Measurements from ENCODE around the gene ST8SIA2.

ST8SIA2 gene, protein sequence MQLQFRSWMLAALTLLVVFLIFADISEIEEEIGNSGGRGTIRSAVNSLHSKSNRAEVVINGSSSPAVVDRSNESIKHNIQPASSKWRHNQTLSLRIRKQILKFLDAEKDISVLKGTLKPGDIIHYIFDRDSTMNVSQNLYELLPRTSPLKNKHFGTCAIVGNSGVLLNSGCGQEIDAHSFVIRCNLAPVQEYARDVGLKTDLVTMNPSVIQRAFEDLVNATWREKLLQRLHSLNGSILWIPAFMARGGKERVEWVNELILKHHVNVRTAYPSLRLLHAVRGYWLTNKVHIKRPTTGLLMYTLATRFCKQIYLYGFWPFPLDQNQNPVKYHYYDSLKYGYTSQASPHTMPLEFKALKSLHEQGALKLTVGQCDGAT

DNA sequence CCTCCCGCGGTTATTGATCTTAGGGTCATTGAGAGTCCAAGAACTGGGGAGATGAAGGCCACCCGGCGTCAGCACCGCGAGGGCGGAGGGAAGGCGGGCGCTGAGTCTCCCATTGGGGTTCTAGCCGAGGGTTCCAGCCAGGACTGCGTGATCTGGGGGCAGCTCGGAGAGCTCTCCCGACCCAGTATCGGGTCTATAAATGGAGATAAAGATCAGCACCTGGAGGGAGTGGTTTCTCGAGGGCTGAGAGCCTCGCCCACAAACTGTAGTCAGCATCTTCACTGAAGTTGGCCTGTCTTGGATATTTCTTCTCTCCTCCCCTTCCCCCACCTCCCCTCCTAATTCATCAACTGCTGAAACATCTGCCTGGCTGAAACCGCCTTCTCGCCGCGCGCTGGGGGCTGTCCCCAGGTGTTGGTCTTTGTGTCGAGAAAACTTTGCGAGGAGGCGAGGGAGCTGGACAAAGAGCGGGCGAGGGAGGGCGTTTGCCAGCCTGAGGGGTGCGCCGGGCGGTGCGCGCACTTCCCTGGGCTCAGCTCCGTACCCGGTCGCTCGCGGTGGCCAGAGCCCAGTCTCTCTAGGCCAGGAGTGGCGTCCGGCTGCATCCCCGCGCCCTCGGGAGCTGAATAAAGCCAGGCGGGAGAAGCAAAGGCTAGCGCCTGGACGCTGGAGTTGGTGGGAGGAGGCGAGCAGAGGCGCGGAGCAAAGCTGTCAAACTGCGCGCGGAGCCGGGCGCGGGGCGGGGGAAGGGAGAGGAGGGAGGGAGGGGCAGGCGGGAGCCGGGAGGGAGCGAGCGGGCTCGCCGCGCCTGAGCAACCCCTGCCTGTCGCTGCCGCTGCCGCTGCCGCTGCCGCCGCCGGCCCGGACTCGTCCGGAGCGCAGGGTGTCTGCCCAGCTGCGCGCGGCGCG lies at the start of gene ST8SIA2:
ST8SIA2 (plus strand) TSS at position 811 of the 909 bp plus-strand sequence. CDS start 184 bp downstream, outside the sequence.
- no peak for DNase-seq (ENCODE audit: low read depth, low spot score)

DNA sequence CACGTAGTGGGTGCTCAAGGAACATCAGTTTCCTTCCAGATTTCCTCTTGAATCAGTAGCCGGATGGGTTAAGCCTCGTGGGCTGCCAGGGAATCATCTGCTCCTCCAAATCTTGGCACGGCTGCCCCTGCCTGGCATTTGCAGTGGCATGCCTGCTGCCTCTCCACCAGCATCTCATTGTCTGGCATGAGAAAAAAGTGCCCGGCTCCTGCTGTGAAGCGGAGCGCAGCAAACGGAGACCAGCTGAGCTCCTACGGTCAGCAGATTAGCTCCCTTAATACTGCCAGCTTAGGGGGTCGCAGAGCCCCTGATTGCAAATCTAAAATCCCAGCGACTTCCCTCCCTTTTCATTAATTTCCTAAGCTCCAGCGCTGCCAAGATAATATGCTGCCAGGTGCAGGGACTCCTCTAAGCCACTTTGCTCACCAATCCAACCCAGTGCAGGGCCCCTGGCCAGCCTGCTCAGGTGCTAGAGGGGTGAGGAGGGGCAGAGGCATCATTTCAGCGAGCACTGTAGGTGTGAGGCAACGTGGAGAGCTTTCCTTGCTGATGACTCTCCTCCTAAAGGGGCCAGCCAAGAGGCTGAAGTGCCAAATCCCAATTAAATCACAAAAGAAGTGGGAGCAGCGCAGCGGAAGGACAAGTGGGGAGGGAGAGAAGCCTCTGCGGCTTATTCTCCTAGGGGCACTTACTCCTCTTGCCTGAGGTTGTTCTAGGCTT lies 49.6 kb upstream of the ST8SIA2 start:
- no peak for DNase-seq (ENCODE audit: low read depth, low spot score)

DNA sequence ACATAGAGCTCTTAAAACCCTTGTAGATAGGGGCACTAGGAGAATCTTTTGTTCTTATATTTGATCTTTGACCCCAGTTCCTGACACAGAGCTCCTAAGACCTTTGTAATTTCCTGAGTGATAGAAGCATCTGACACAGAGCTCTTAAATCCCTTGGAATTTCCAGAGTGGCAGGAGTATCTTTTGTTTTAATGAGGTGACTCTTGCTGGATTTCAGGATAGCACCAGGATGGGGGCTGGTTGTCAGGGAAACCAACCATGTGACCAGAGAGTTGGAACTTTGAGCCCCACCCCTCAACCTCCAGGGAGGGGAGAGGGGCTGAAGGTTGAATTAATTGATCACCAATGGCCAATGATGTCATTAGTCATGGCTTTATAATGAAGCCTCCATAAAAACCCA lies 47.6 kb upstream of the ST8SIA2 start:
- no peak for DNase-seq (ENCODE audit: low read depth, low spot score)

DNA sequence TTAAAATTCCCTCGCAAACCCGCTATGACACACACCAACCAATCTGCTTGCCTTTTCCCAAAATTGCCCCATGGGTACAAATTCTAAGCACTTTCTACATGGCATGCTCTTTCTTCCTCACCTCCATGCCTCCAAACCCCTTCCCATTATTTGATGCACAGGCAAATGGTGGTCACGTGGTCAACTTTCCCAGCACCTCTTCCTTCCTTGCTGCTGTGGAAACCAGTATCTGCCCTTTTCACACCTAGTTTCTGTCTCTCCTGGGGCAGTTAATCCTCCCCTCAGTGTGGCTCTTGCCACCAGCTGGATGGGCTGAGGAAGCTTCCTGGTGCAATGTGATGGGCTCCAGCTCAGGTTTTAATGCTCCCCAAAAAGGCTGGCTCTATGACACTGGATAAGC lies 38.4 kb upstream of the ST8SIA2 start:
- no peak for DNase-seq (ENCODE audit: low read depth, low spot score)

DNA sequence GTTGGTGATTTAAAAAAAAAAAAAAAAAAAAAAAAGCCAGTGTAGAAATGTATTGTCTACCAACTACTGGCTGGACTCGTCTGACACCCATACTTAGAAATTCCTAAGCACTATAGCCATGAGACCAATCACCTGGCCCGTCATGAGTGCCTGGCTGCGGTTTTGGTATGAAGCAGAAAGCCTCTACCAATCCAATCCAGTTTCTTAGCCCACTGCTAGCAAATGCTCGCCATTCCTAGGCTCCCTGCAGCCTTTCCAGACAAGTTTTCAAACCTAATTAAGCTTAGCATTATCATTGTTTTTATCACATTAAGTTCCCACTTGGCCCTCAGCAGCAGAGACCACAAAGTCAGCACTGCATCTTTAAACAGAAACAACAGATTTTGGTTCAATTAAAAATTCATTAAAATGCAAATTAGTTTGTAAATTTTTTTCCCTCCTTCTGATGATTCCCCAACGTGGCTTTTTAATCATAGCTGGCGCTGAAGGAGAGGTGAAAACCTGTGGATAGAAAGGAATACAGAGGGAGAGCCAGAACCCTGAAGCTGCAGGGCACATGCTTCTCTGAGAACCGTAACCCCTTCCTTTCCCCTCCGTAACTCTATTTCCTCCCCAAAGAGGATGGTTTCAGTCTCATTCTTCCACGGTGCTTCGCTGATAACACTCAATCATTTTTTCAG lies 32.2 kb upstream of the ST8SIA2 start:
- DNase-seq (ENCODE audit: low read depth, low spot score): no peak

DNA sequence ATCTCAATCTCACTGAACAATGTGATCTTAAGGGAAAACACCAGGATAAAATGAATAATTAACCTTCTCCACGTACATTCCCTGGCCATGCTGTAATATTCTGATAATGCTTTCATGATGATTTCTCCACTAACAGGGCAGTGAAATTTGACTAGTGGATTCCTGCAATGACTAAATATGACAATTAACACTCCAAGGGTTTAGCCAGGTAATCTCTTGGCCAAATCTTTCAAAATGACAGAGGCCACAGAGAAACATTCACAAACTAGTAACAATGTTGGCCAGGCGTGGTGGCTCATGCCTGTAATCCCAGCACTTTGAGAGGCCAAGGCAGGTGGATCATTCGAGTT lies 31.7 kb upstream of the ST8SIA2 start:
- no peak for DNase-seq (ENCODE audit: low read depth, low spot score)

DNA sequence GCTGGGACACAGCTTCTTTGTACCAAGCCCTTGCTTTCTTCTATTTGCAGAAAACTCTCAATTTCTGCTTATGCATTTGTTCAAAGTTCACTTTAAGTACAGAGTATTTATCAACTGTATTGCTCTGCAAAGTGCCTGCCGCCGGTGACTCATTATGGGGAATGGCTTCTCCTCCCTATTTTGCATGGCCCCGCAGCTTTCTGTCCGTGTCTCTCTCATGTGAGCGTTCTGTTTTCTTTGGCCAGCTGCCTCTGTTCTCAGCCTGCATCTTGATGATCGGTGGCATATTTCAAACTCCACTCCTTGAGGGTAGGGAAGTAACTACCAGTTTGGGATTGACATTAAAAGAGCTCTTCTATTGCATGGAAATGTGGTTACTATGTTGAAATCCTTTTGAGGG lies 28.6 kb upstream of the ST8SIA2 start:
- no peak for DNase-seq (ENCODE audit: low read depth, low spot score)

DNA sequence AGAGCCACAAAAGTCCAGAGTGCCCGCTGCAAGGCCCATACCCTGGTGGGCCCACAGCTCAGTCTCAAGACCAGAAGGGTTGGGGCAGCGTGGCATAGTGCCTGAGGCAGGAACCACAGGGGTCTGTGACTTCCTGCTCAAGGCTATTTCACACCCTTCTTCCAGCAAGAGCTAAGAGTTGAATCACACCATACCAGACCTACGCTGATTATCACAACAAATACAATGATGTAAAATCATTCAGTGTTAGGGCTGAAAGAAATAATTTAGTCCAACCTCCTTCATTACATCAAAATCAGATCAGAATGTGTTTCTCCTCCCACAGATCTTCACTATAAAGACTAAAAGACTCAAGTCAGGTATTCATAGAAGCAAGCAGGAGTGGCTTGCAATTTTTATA lies 27.8 kb upstream of the ST8SIA2 start:
- no peak for DNase-seq (ENCODE audit: low read depth, low spot score)

DNA sequence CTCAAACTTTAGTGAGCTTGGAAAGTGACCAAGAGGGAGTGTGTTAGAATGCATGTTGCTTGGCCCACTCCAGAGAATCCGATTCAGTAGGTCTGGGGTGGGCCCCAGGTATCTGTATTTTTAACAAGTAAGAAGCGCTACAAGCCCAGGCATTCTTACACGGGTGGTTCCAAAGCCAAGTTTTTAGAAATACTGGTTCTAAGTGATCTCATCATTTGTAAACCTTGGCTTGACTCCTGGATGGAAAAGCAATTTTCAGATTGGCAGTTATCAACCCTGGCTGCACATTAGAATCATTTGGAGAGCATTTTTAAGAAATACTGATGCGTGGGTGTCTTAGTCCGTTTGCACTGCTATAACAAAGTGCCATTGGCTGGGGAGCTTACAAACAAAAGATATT lies 27.3 kb upstream of the ST8SIA2 start:
- DNase-seq (ENCODE audit: low read depth, low spot score): no peak

DNA sequence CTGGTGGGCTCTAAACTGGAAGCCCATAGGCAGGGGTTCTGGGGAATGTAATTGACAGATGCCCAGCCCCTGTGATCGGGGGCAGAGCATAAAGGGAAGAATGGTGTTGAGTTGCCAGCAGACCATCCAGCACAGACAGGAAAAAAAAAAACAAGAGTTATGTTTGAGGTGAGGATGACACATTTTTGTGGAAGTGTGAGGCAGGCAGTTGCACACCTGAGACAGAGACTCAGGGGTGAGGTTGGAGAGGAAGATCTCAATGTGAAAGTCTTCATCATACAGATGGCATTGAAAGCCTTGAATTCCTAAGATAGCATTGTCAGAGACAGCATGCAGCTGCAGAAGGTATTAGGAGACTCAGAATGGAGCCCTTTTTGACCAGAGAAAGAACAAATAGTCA lies 18.6 kb upstream of the ST8SIA2 start:
- no peak for DNase-seq (ENCODE audit: low read depth, low spot score)

DNA sequence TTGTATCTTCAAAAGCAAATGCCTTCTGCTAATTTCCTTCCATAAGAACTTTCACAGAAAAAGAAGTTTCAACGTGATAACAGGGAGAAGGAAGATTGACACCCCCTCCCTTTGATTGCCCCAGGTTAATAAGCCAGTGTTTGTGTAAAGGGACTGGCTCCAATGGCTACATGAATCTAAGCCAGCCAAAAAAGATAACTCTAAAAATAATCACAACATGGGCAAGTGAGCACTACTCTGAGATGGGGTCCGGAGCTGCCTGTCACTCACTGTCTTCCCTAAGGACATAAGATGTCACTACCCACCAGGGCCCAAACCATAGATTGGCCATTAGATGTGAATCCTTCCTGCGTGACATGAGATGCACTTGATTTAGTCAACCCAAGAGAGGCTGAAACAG lies 17.6 kb upstream of the ST8SIA2 start:
- DNase-seq (ENCODE audit: low read depth, low spot score): no peak

DNA sequence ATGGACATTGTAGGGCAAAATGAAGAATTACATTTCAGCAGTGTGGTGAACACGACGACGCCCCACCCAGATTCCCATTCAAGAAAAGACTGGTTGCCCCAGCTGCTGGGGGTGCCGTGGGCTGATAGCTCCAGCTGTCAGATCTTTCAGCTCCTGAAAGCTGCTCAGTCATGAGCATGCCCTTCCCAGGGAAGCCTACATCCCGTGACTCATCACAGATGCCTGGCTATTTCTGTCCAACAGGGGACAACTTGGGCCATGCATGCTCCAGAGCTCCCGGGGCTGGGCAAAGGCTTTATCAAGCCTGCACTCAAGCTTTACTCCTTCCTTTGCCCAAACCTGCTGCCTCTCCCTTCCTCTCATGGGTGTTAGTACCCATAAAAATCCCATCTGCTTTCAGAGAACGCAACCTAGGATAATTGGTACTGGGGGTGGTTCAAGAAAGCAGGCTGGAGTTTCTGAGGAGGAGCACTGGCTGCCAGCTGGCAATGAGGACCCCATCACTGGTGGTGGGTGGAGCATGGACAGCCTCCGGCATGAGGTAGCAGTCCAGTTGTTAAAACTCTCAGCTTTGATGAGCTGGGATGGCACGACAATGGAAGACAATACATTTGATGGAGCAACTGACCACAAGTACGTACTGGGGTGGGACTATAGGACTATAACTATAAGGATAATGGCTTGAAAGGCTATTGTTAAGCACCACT lies 16.4 kb upstream of the ST8SIA2 start:
- no peak for DNase-seq (ENCODE audit: low read depth, low spot score)

DNA sequence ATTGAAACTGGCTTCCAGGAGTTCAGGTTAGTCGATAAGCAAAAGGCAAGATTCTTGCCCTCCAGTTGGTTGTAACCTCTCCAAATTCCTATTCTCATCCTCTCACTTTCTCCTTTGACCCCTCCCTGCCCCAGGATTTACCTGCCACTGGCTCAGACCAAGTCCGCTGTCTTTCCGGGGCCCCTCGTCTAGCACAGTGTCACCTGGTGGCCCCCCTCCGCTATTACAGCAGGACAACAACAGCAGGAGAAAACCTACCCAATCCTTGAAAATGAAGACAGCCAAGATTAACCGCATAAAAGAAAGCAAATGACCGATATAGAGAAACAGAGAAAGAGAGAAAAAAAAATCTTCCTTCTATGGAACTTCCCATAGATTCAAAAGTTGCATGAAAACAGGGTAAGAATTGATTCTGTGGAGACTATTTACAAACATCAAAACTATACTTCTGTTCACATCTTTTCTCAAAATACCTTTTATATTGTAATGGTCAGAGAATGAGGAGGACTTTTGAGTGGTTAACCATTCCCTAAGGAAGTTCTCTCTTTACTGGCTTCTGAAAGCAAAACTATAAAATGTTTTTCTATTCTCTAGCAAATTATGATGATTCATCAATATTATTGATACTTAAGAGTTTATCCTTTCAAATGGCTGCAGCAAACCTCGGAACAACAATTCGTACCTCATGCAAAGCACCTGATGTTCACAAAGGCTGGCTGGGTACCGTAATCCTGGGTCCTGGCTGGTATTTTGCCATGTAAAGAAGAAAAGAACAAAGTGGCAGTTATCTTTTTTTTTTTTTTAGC lies 10.0 kb upstream of the ST8SIA2 start:
- no peak for DNase-seq (ENCODE audit: low read depth, low spot score)

DNA sequence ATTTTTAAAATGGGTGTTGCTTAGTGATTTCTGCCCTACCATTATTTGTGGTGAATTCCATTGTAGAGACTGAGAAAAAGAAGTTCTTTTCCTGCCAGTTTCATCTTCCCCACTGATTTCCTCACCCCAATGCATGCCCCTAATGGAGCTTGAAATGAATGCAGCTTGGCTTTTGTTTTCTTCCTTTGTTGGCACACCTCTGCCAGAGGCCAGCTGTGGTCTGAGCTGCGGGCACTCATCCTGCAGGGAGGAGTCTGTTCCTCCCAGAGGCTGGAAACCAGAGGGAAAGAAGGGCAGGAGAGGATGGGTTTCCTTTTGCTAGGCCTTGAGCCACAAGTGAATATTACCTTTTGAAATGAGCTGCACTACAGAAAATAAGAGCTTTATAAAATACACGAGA lies 9.3 kb upstream of the ST8SIA2 start:
- no peak for DNase-seq (ENCODE audit: low read depth, low spot score)

DNA sequence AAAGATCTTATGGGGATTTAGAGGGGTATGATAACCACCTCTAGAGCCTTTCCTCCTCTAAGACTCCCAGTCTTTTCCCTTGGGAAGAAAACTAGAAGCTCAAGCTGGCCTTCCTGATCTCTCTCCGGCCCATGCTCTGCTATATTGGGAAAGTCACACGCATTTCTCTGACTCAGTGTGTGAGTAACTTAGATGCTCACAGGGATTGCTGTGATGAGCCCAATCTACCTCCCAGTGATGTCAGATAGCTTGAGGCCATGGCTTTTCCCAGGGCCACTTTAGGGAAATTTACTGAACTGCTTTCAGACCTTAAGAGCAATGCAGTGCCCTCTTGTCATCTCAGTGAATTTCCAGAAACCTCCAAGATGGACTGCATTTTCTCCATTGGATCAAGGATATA lies 8.6 kb upstream of the ST8SIA2 start:
- DNase-seq (ENCODE audit: low read depth, low spot score): no peak

DNA sequence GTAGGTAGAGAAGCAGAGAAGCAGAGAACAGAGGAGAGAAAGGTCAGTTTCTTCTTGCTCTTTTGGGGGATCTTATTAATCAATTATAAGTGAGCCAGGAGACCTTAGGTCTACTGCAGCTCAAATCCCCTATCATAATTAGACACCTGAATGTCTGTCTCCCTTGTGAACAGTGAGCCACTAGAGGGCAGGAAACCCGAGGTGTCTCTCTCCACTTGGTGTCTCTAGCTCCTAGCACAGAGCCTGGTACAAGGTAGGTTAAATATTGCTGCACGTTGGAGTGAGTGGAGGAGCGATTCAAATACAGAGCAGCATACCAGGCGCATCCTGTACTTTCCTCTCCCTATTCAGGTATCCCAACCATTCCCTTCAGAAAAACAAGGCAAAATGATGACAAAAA lies 2.0 kb upstream of the ST8SIA2 start:
- DNase-seq (ENCODE audit: low read depth, low spot score): no peak

DNA sequence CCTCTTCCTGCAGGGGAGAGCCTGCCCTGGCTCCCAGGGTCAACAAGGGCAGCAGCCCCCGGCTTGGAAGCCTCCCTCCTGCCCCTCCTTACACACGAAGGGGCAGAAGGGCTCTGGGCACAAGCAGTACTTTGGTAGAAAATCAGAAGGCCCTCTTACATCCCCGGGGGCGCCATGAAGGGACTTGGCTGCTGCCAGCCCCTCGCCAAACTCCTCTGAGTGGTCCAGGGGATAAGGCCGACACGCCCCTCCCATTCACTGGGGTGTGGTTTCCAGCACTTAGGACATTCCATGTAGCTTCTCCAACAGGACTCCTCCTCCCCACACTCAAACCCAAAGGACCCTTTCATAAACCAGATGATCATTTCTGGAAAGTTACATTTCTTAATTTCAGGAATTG lies 1.2 kb upstream of the ST8SIA2 start:
- DNase-seq (ENCODE audit: low read depth, low spot score): no peak

DNA sequence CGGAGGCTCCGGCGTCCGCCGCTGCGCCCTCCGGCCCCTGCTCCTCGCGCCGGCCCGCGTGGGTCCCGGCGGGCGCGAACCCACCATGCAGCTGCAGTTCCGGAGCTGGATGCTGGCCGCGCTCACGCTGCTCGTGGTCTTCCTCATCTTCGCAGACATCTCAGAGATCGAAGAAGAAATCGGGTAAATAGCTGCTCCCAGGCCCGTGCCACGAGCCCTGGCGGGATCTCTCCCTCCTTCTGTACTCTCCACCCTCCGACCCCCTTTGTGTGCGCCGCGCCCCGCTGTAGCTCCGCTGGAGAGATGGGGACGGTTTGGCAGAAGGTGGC lies 263 bp downstream of the ST8SIA2 start:
- DNase-seq (ENCODE audit: low read depth, low spot score): no peak

DNA sequence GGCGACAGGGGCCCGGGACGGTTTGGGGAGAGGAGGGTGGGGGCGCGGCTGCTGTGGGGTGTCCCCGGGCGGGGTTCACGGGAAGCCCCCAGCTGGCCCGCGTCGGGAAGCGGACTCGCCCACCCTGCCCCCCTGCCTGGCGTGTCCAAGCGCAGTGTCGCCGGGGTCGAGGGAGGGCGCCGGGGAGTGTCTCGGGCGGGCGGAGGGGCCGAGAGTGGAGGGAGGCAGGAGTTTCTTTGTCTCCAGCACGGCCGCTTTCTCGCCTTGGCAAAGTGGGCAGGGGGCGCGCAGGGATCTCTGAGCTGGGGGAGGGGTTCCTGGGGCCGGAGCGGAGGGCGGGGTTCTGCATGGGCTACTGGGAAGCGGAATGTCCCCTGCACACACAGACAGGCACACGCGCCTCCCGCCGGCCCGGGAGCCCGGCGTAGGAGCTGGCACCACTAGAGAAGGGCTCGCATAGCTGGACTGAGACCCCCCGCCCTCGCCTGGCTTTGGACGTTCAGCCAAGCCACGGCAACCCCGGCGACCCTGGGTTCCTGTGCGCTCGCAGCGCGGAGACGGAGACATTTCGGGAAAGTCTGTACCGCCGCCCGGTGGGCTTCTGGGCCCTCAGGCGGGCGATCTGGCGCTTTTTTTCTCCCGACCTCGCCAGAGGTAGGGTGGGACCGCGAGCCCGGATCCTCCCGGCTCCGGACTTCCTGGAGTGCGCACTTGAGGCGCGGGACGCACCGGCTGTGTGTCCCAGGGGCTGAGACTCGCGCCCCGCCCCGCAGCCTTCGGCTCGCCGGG lies 822 bp downstream of the ST8SIA2 start:
- no peak for DNase-seq (ENCODE audit: low read depth, low spot score)
